Measurements from ENCODE around the gene SLC26A9.

DNA sequence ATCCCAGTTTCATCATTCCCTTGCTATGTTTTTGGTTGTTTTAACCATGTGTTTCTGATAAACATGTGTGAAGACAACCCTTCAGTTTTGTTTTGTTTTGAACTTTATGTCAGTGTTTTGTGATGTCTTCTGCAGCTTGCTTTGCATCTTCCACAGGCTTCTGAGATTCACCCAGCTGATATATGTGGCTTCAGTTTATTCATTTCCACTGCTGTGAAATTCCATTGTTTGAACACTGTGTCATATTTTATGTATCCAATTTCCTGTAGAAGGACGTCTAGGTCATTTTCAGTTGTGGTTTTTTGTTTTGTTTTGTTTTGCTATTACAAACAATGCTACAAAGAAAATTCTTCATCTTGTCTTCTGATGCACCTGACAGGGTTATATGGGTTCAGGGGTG, 27.2 kb upstream of the SLC26A9 start:
- TF ChIP-seq, protein P1, sequence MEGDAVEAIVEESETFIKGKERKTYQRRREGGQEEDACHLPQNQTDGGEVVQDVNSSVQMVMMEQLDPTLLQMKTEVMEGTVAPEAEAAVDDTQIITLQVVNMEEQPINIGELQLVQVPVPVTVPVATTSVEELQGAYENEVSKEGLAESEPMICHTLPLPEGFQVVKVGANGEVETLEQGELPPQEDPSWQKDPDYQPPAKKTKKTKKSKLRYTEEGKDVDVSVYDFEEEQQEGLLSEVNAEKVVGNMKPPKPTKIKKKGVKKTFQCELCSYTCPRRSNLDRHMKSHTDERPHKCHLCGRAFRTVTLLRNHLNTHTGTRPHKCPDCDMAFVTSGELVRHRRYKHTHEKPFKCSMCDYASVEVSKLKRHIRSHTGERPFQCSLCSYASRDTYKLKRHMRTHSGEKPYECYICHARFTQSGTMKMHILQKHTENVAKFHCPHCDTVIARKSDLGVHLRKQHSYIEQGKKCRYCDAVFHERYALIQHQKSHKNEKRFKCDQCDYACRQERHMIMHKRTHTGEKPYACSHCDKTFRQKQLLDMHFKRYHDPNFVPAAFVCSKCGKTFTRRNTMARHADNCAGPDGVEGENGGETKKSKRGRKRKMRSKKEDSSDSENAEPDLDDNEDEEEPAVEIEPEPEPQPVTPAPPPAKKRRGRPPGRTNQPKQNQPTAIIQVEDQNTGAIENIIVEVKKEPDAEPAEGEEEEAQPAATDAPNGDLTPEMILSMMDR (IDR thresholded peaks at IDR 0.05; ENCODE audit: borderline replicate concordance, extremely low read depth, low read length, poor library complexity, severe bottlenecking) = no peak
- no peak for TF ChIP-seq EZH2 (IDR thresholded peaks at IDR 0.05; ENCODE audit: borderline replicate concordance, low read depth, low read length, severe bottlenecking)

All from DND-41 (cell line).